Activated T-cell treated with anti-CD3 and anti-CD28 coated beads for 24 hours (primary cell): ENCODE results near the gene BIRC5.
"Not testable (repeated sequence)": the region's sequence is repeated elsewhere in the genome, so short reads cannot be mapped to it uniquely, and the experiment has no call there.

Experiments used
- DNase-seq: peaks from one replicate; pipeline ENCODE4 v3.0.0-alpha.2; 2020; ENCODE audit warnings: low read depth

The BIRC5 gene

GRCh38 chr17:78225088-78225865, 11.2 kb downstream of the BIRC5 start:
- no peak for DNase-seq

GRCh38 chr17:78226055-78226758, 12.2 kb downstream of the BIRC5 start:
- DNase-seq: no peak

DNA sequence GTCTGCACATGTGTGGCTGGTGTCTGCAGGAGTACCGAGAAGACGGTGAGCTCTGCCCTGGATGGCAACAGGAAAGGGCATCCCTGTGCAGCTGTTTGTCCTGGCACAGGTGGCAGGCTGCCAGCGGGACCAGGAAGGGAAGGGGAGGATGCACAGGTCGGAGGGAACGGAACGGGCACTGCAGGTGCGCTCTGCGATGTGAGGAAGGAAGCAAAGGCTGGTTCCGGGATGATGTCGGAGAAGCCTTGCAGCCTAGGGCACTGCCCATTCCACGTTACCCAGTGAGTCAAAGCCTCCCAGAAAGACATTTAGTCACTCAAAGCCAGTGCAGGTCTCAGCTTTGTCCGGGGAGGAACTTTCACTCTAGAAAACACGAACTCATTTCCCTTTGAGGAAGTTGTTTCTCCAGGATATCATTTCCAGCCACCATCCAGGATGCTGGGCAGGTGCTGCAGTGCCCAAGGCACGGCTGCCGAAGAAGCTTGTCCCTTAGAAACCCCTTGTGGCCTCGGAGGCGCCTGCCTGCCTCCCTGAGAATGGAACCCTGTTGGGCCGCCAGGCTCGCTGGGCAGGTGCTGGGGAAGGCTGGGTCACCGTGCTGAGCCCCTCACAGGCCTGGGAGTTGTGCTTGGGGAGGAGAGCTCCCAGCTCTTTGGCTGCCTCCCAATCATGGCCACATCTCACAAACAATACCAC, 12.9 kb downstream of the BIRC5 start:
- DNase-seq: no peak

DNA sequence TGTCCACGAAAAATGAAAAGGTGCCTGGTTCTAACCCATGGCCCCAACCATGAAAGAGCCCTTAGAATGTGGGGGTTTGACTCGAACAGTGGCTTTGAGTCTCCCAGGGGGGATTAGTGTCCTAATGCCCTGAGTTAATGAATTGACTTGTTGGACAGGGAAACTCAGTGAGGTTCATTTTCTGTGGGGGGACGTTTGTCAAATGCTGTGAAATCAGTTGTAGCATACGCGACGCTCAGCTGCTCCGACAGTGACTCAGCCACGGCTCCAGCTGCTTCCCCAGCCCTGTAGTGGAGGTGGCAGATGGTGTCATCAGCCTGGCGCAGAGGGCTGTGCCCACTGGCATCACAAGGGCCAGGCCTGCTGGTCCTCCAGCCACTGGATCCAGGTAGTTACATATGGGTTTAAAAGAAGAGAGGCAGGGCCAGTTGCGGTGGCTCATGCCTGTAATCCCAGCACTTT, 13.4 kb downstream of the BIRC5 start:
- no peak for DNase-seq

DNA sequence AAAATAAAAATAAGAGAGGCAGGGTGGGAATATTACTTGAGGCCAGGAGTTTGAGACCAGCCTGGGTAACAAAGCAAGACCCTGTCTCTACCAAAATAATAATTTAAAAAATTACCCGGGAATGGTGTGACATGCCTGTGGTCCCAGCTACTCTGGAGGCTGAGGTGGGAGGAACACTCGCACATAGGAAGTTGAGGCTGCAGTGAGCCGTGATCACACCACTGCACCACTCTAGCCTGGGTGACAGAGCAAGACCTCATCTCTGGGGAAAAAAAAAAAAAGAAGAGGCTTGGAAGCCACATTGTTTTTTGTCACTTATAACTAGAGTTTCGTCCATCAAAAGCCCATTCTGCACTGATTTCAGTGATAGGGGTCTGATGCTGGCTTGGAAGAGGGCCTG, 14.1 kb downstream of the BIRC5 start:
- DNase-seq: no peak

DNA sequence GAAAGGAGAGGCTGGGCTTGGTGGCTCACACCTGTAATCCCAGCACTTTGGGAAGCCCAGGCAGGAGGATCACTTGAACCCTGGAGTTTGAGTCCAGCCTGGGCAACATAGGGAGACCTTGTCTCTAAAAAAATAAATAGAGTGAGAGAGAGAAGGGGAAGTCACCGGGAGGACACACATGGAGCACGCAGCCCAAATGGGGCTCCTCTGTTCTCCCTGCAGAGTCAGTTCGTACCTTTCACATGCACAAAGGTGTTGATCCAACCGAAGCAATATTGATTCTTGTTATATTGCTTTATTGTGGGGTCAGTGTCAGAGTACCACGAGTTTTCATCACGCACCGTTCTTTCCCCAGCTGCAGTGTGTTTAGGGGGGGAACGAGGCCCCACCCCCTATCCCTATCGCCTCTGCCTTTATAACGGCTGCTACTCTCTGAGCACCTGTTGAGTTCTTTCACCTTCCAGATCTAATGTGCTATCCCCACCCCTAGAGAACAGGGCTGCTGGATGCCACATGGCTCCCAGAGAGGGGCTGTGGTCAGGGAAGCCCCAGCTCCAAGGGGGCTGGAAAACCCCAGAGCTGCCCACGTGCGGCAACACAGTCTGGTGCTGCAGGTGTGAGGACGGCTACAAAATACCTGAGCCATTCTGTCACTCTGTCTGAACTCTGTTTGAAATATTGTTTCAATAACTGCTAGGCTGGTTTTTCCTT, 16.4 kb downstream of the BIRC5 start:
- DNase-seq: no peak

DNA sequence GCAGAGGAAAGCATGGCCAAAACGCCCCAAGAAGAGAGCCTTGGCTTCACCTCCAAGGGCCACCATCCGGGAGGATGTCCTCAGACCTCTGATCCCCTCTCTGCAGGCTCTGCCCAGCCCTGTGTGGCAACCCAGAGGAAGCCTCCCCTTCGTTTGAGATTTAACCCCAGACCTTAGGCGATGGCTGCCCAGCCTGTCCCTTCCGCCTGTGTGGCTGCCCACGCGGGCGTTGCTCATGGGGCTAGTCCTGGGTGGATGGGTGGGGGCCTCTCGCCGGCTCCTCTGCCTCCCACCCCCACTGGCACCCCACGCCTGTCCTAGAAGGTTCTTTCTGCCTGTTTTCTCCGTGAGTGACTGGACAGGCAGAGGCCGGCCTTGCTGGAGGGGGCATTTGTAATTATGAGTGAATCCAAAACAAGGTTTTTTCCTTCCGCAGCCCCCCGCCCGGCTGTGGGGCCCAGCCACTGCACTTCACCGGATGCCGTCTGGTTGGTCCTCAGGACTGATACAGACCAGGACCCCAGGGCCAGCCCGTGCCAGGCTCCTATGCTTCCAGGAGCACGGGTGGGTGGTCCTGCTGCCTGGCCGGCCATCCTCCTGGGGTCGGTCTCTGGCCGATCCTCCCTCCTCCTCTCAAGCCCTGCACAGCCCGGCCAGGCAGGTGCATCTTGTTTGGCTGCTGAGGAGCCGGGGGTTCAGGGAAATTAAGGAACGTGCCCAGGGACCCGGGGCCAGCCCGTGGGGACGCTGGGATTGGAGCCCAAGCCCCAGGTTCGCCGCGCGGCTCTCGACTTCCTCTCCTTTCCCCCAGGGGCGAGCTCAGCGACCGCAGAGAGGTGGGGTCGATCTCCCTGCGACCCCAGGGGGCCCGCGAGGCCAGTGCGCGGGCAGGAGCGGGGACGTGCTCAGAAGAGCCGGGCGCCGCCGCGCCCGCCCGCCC, 17.2 kb downstream of the BIRC5 start, which contains the start of gene TMEM235:
Gene TMEM235 (plus strand): TSS at position 636 of the 940 bp plus-strand sequence. CDS start 393 bp downstream, outside the sequence.
- no peak for DNase-seq

DNA sequence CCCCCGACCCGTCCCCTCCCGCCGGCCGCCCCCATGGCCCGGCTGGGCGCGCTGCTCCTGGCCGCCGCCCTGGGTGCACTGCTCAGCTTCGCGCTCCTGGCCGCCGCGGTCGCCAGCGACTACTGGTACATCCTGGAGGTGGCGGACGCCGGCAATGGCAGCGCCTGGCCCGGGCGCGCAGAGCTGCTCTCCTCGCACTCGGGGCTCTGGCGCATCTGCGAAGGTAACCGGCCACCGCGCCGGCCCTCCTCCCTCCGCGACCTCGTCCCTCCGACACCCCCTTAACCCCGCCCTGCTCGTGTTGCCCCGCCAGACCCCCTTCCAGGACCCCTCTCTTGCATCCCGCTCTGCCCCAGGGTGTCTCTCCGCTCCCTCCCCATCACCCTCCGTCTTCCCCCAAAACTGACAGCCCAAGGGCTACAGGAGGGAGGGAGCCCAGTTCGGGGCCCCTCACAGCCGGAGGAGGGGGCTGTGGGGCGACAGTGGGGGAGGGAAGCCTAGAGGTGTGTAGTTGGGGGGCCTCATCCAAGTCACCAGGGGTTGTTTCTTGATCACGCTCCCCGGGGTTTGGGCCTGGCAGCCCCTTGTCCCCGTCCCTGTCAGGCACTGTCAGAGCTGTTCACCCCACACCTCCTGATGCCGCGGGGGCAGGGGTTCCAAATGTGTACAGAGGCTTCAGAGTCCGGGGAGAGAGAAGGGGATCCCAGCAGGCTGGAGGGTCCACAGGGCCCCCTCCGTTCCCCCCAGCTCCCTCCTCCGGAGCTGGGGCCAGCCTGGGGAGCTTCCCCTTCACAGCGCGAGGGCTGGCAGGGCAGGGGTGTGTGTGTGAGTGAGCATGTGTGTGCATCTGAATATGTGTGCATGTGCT, 18.2 kb downstream of the BIRC5 start:
- DNase-seq: no peak

- no peak for DNase-seq
These were observed 18.8 kb downstream of the BIRC5 start for GRCh38 chr17:78232859-78233173.

DNA sequence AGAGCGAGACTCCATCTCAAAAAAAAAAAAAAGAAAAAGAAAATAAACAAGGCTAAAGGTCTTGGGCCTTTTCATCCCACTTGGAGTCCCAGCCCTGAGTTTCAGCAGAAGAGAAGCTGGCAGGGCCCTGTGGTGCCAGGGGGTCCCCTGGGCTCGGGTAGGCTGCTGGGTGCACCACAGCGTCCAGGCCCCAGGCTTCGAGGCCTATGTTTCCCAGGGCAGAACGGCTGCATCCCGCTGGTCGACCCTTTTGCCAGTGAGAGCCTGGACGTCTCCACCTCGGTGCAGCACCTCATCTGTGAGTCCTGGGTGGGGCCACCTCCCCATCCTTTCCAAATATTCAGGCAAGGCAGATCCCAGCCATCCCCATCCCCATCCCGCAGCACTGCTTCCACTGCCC, 19.6 kb downstream of the BIRC5 start:
- DNase-seq: no peak

DNA sequence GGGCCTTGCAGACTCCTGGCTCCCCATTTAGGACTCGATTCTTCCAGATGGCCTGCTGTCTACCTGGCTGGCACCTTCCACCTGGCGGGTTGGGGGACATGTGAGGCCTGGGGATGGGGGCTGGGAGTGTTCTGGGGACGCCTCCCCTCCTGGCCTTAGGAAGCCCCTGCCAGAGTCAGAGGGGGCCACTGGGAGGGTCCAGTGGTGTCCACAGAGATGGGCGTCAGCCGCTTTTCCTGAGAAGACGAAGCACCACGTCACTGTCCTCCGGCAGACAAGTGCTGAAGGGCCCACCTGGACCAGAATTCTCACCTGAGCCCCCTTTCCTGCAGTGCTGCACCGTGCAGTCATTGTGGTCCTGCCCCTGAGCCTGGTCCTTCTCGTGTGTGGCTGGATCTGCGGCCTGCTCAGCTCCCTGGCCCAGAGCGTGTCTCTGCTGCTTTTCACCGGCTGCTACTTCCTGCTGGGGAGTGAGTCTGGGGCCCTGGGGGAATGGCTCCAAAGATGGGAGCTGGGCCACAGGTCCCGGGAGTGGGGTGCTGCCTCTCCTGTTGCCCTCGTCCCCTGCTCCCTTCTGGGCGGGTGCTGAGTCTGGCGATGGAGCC, 20.3 kb downstream of the BIRC5 start:
- no peak for DNase-seq

GRCh38 chr17:78235022-78235421, 21.0 kb downstream of the BIRC5 start:
- not testable (repeated sequence) for DNase-seq

- DNase-seq: no peak
These were observed 21.8 kb downstream of the BIRC5 start for GRCh38 chr17:78235885-78236284.

DNA sequence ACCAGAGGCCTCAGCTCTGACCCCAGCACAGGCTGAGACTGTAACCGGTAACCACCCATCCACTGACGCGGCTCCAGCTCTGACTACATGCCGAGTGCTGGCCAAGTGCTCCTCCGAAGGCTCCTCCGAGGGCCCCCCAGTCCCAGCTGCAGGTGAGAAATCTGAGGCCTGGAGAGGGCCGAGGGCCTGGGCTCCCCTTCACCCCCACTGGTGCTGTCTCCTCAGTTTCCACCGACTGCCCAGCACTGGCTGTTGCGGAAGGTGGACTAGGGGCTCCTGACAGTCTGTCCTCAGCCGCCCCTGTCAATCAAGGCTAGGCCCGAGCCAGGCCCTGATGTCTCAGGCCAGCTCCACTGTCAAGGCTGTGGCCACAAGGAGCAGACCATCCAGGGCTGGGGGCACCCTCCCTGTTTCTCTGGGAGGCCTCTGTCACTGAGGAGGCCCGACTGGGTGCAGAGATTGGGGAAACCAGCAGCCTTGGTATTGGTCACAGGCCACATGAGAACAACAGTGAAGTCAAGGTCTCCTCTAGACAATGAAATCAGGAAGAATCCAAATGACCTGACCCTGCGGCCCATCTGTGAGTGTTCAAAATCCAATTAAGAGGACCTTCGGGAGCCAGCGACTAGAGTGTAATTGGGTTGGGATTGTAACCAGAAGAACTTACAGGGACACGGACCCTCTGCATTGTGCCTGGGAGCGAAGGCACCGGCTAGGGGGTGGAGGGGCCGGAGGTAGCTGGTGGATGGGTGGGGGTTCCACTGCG, 22.5 kb downstream of the BIRC5 start:
- no peak for DNase-seq

DNA sequence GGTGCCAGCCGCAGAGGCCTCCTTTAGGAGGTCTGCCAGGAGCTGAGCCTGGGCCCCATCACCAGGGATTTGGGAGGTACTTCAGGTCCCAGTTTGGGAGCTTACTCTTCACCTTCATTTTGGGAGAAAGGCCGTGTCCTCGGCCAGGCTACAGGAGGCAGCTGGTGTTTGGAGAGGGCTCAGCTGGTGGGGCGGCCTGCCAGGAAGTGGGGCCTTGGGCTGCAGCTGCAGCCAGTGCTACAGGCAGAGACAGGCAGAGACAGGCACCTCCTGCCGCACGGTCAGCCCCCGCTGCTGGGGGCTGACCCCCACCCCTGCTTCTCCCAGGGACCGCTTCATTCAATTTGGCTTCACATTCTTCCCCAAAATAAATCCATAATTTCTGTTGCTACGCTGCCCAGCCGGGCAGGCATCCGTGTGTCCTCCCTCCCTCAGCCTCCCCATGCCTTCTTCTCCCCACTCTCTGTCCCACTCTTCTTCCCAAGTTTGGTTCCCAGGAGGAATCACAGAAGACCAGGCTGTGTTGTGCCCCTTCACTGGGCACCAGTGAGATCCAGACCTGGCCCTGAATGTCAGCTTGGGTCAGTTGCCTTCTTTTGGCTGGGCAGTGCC, 23.5 kb downstream of the BIRC5 start:
- DNase-seq: no peak

- no peak for DNase-seq
These were observed 24.9 kb downstream of the BIRC5 start for GRCh38 chr17:78238823-78239488.

GRCh38 chr17:78239489-78239931, 25.5 kb downstream of the BIRC5 start:
- no peak for DNase-seq
